ENCODE results near the gene LRCOL1.

LRCOL1 gene

GRCh38 chr12:132614861-132615578, 4.6 kb upstream of the LRCOL1 start:
- Histone ChIP-seq H2AFZ (ENCODE audit: low read length) (no peak overlapping the region), H3K9me3 (replicated peaks; ENCODE audit: insufficient read depth, low read length) (no peaks in the 10 kb centered on the region), H3K4me1 (ENCODE audit: low read length) (no peaks in the 10 kb centered on the region), H3K79me2 (ENCODE audit: low read length) (no peaks in the 10 kb centered on the region), H3K4me2 (ENCODE audit: low read depth, low read length) (no peak overlapping the region), H3F3A (ENCODE audit: insufficient read depth, low read length) (no peaks in the 10 kb centered on the region), H3K4me3 (ENCODE audit: low read length) (no peak overlapping the region), H4K20me1 (ENCODE audit: insufficient read depth, low read length) (no peaks in the 10 kb centered on the region), H3K9me2 (replicated peaks; ENCODE audit: insufficient read depth, low read length) (no peaks in the 10 kb centered on the region), H3K27ac (ENCODE audit: low read length) (no peak overlapping the region), H3K9ac (ENCODE audit: low read length) (no peak overlapping the region), H3K36me3 (replicated peaks; ENCODE audit: insufficient read depth, low read length) (no peaks in the 10 kb centered on the region), H3K27me3 (replicated peaks; ENCODE audit: insufficient read depth, low read length) (no peaks in the 10 kb centered on the region; the same call in 1 of the 2 replicates)
- peak; percentile 41 for DNase-seq
- no peak for TF ChIP-seq EZH2phosphoT487 (IDR thresholded peaks at IDR 0.05; ENCODE audit: low read length)
- TF ChIP-seq CTCF (IDR thresholded peaks at IDR 0.05; ENCODE audit: low read length), result peak; percentile 64
- no peak for TF ChIP-seq EZH2 (optimal IDR thresholded peaks at IDR 0.05; ENCODE audit: low read depth, low read length)

- H2AFZ ChIP-seq (ENCODE audit: low read length), result no peak overlapping the region
- no peak overlapping the region for H3K27ac ChIP-seq (ENCODE audit: low read length)
- TF ChIP-seq EZH2 (optimal IDR thresholded peaks at IDR 0.05; ENCODE audit: low read depth, low read length), result no peak
- no peaks in the 10 kb centered on the region for H3K9me2 ChIP-seq (replicated peaks; ENCODE audit: insufficient read depth, low read length)
- H3K9ac ChIP-seq (ENCODE audit: low read length), result no peak overlapping the region
- H3K4me3 ChIP-seq (ENCODE audit: low read length), result no peak overlapping the region
- no peaks in the 10 kb centered on the region for H3F3A ChIP-seq (ENCODE audit: insufficient read depth, low read length)
- H4K20me1 ChIP-seq (ENCODE audit: insufficient read depth, low read length), result no peaks in the 10 kb centered on the region
- no peaks in the 10 kb centered on the region for H3K36me3 ChIP-seq (replicated peaks; ENCODE audit: insufficient read depth, low read length)
- no peaks in the 10 kb centered on the region for H3K4me1 ChIP-seq (ENCODE audit: low read length)
- DNase-seq, result no peak
- no peak overlapping the region for H3K4me2 ChIP-seq (ENCODE audit: low read depth, low read length)
- H3K9me3 ChIP-seq (replicated peaks; ENCODE audit: insufficient read depth, low read length), result no peaks in the 10 kb centered on the region
- no peaks in the 10 kb centered on the region for H3K79me2 ChIP-seq (ENCODE audit: low read length)
- no peaks in the 10 kb centered on the region; the same call in 1 of the 2 replicates for H3K27me3 ChIP-seq (replicated peaks; ENCODE audit: insufficient read depth, low read length)
These were observed 3.6 kb upstream of the LRCOL1 start for GRCh38 chr12:132614029-132614428.

GRCh38 chr12:132611620-132612019, 1.2 kb upstream of the LRCOL1 start:
- Histone ChIP-seq H3K9me2 (replicated peaks; ENCODE audit: insufficient read depth, low read length) (no peaks in the 10 kb centered on the region), H3K9me3 (replicated peaks; ENCODE audit: insufficient read depth, low read length) (no peaks in the 10 kb centered on the region), H3K4me1 (ENCODE audit: low read length) (no peaks in the 10 kb centered on the region), H3K36me3 (replicated peaks; ENCODE audit: insufficient read depth, low read length) (no peaks in the 10 kb centered on the region), H3F3A (ENCODE audit: insufficient read depth, low read length) (no peaks in the 10 kb centered on the region), H4K20me1 (ENCODE audit: insufficient read depth, low read length) (no peaks in the 10 kb centered on the region), H2AFZ (ENCODE audit: low read length) (no peak overlapping the region), H3K27ac (ENCODE audit: low read length) (no peak overlapping the region), H3K4me2 (ENCODE audit: low read depth, low read length) (no peak overlapping the region), H3K79me2 (ENCODE audit: low read length) (no peaks in the 10 kb centered on the region), H3K4me3 (ENCODE audit: low read length) (no peak overlapping the region), H3K9ac (ENCODE audit: low read length) (no peak overlapping the region), H3K27me3 (replicated peaks; ENCODE audit: insufficient read depth, low read length) (peaks cover 5% of the 10 kb centered on the region)
- TF ChIP-seq EZH2phosphoT487 (IDR thresholded peaks at IDR 0.05; ENCODE audit: low read length) (no peak), EZH2 (optimal IDR thresholded peaks at IDR 0.05; ENCODE audit: low read depth, low read length) (no peak), CTCF (IDR thresholded peaks at IDR 0.05; ENCODE audit: low read length) (no peak)
- peak; percentile 32 for DNase-seq
